Skin of body (tissue), 2 donors: ENCODE data around the gene COL4A1. TPM values are rescaled to one million over a fixed set of nuclear protein-coding genes. Genes with fewer than 3 reads are reported as not detected.
A peak's percentile ranks its signal among the peaks of the same experiment; 100 is the strongest.

Experiments
- DNase-seq: peaks from one replicate; lab custom pipeline; 2025; lab: John Stamatoyannopoulos, UW
- total RNA-seq: library from RNA; depleted of rRNA; stranded (reverse); fragments of >200 nt; gene quantifications from one replicate; pipeline ENCODE4 v1.2.3, GENCODE V29; 2014

COL4A1 gene
- total RNA-seq, 1 donor from 2014 or later, result 740 TPM

DNA sequence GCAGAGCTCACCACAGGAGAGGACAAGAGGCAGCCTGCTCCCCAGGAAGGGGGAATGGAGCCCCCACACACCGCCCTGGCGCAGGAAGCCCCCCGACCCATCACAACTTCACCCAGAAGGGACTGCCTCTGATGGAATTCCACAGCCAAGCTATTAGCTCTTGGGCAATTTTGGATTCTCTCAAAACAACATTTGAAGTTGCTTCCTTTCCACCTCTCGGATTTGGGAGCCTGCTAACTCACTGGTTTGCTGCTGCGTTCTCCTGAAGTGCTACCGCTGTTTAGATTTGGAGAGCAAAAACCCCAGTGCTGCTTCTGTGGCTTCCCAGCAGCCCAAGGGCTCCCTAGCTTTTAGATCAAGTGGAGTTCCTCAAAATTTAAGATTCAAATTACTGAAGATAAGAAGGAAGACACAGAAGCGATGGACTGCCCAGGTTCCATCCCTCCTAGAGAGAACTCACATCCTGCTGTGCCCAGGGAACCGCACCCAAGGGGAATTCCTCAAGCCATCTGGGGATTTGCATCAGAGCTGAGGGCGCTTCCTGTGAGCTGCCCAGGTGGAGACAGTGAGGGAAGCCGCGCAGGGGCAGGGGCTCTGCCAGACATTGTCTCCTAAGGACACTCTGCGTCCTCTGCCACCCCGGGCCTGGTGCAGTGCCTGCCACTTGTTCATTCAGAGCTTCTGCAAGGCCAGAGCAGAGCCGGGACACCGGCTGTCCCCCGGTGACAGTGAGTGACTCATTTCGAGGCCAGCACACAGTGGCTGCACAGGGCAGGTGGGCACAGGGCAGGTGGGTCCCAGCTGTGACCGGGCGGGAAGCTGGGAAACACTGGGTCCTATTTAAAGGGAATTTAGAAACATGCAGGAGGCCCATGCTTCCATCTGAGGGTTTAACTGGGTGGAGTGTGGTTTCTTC lies 45.5 kb downstream of the COL4A1 start:
- no peak for DNase-seq

DNA sequence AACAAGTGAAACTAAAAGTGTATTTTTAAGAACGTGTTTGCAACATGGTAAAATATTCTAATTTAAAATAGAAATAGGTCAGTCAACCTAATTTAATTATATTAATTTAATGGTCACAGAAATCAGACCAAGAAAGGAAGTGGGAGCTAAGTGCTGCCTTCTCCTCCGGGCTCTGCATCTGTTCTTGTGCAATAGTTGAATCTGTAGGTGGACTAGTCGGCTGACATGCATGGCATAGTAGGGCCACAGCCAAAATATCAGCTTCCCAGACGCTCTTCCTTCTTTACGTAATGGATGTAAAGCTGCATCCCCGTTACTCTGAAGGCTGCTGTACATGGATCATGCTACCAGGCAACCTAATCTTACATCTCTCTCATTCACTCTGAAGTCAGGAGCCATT lies 47.3 kb downstream of the COL4A1 start:
- no peak for DNase-seq

DNA sequence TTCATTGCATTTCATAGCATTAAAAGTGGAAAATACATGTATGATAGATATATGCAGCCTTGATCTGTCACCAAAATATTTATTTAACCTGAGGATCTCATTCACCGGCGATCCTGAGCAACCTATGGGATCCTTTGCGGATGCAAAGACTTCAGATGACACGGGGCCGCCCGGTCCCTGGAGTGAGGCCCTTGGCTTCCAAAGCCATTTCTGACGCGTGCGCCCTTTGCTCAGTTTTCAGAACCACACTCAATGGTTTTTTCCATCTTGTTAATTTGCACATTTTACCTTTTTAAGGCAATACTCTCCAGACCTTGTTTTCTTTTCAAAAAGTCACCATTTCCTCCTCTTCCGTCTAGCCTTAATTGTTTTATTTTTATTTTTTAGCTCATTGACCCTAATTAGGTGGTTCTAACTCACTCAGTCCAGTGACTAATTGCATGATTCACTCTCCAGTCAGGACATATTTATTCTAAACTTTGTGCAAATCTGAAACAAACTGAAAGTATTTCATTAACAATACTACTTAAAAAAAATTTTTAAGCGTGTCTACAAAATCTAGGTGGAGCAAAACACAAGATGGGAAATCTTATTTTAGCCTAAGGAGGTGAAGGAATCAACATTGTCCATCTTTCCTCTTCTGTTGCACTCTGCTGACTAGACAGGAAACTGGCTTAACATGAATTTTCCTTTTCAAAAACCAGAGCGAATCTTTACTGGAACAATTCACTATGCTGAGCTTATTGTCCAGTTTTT lies 47.9 kb downstream of the COL4A1 start:
- DNase-seq, result no peak

DNA sequence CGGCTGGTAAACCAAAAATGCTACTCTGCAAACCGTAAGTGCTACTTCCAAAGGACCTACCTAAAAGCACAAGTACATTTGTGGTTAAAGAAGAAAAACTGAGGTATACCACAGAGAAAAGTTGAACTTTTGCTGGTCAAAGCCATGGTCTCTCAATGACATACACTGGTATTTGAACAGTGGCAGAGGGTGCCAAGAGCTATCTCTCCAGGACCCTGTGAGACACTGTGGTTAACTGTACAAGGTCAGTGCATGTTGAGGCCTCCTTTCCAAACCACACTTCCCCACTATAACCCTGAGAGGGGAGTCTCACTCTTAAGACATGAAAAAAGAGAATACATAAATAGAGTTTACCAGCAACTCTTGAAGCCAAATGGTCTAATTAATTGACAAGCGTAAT lies 49.5 kb downstream of the COL4A1 start:
- DNase-seq, result no peak

DNA sequence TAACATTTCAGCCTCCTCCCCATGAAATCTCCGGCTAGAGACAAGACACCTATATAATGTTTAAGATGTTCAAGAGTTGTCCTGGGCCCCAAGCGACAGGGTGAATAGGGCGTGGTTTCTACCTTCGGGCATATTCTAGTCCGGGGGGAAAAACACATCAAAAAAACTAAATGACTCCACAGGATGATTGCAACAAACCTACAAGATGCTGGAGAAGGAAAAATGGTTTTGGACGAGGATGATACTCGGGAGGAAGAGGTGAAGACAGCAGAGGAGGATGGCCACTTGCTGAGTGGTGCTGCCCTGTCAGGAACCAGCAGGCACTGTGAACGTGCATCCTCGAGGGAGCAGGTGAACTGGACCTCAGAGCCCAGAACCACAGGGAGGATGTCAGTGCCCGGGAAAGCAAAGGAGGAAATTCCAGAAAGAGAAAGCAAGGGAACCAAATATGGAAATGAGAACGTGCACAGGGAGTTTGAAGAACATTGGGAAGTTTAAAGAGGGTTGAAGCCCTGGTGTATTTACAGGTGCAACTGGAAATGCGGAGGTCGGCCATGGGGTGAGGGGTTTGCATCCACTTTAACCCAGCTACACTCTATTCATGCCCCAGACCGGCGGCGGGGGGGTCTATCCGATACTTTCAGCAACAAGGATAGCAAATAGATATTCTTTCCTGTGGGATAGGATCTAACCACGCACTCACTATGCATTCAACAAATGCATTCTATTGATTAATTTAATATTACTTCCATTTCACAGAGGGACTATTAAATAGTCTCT lies 50.6 kb downstream of the COL4A1 start:
- DNase-seq, result no peak

DNA sequence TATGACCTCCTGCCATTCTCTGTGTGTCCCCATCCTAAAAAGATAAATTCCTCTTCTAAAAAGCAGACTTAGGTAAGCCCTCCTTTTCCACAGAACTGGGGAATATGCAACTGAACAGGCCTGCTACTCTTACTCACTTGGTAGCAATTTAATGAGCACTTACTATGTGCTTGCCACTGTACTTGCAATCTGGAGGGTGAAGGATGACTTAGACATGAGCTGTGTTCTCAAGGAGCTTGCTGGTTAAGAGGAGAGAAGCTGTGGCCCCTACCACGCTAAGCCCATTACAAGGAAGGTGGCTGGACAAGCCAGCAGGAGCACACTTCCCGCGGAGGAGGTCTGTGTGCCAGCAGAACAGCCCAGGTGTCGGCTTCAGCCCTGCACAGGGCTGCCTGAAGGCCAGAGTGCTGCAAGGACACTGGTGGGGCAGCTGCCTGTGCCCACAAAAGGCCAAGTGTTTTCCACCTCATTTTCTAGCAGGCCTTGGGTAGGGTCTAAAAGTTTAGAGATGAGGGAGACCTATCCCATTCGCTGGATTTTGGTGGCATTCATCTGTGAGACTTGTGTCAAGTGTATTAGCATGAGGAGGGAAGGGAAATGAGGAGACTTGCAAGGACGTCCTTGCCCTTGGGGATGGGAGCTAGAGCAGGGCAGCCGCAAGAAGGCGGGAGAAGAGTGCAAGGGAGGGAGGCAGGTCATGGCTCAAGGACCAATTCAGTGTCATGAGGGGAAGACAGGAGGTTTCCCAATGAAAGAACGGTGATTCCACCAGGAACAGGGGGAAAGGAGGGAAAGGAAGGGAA lies 52.0 kb downstream of the COL4A1 start:
- no peak for DNase-seq

DNA sequence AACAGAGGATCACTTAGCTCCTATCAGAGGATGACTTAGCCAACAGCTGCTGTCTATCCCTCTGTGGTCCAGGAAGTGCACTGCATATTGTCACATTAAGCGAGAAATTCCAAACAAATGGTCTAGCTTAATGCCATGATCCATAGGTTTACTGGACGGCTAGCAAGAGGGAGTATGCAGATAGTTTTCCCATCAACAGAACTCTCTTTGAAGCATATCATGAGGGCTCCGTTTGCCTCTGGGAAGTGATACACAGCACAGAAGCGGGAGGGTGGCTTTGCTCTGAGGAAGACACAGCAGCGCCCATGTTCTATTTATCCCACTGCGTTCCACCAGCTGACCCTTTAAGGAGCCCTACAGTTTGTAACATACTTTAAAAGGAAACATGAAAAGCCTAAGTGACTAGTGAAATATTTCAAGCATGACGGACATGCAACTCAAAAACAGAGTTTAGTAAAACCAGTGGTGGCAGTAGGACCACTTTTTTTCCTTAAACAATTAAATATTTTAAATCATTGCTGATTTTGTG lies 52.7 kb downstream of the COL4A1 start:
- no peak for DNase-seq

DNA sequence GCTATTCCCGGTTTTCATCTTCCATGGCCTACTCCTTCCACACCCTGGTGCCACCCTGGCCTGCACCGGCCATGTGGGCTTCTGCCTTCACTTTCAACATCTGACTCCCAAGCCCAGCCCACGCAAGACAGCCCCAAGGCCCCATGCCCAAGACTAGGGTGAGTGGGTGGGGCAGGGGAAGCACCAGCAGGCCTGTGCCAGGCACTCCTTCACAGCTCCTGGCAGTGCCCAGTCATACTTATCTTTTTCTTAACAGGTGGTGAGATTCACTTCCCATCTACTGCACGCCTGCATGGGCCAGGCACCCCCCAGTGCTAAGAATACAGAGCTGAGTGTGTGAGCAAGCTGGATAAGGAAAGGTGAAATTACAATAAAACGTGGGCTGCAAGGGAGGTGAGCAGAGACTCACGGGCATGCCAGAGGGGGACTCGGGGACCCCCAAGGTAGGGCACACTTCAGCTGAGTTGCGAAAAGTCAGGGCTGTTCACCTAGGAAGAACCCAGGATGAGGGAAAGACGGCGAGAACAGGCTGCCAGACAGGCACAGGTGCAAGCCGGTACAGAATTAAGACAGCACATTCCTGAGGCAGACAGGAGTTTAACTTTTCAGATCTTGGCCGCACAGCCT lies 55.7 kb downstream of the COL4A1 start:
- no peak for DNase-seq

DNA sequence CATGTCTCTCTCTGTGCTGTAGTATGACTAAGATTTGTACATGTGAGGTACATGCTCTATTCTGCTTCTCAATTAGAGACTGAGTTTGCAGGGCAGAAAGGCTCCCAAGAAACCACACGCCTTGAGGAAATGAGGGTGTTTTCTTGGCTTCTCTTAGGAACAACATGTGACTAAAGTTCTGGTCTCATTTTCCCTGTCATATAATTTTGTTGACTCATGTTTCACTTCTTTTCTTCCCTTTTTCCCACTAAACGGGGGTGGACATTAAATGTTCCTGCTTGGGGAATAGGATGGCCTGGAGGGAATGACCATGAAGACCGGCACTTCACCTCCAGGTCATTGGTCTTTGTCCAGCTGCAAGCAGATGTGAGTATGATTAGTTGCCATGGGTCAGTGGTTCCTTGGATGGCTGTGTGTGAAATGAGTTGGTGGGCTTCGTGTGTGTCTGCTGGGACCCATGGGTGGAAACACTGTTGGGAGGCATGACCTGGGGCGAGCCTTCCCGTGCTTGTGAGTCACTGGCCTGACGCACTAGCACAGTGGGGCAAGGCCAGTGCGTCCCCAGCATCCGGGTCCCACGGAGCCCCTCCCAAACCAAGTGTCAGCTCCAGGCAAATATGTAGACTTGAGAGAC lies 56.6 kb downstream of the COL4A1 start:
- peak; percentile 69 for DNase-seq

DNA sequence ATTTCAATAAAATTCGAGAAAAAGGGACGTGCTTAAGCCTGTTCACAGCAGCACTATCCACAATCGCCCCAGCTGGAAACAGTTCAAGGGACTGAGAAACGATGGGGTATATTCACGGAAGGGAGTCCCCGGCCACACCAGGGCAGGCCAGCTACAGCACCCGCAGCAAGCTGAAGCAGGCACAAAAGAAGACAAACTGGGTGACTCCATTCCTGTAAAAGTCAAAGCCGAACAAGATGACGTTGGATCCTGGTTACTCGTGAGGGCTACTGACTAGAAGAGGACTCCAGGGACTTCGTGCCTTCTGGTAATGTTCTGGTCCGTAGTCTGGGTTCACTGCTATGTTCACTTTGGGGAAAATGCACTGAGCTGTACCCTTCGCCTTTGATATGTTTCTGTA lies 57.6 kb downstream of the COL4A1 start:
- no peak for DNase-seq

DNA sequence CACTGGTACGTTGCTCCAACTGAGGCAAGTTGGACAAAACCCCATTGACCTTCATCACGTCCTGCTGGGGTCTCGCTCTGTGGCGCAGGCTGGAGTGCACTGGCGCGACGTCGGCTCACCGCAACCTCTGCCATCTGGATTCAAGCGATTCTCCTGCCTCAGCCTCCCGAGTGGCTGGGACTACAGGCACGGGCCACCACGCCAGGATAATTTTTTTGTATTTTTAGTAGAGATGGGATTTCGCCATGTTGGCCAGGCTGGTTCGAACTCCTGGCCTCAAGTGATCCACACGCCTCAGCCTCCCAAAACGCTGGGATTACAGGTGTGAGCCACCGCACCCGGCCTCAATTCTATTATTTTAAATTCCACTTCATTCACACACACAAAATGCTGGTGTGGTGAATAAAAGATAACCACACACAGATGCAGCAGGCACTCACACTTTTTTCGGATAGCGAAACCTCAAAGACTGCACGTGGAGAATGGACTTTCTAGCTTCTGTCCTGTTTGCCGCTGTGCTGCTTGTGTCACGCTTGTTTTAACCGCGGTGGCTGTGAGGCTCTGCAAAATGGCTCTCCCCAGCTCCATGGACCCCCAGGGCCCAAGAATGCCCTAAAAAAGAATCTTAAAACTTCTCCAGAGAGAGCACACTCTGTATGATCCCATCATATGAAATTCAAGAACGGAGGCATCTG lies 58.4 kb downstream of the COL4A1 start:
- DNase-seq, result no peak

DNA sequence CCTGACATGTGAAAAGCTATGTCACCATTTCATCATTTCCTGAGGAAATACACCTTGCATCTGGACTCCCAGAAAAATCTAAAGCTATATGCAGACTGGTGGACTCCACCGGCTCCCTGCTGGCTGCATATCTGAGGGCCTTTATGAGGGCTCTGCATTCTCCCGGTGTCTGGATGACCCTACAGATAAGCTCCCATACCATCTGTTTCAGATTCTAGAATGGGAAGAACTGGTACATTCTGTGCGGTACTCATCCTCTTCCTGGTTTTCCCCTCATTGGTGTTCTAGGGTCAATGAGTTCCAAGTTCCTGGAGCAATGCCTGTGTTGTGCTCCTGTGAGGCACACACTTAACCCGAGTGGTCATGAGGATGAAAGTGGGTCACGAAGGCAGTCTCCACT lies 60.4 kb downstream of the COL4A1 start:
- no peak for DNase-seq

DNA sequence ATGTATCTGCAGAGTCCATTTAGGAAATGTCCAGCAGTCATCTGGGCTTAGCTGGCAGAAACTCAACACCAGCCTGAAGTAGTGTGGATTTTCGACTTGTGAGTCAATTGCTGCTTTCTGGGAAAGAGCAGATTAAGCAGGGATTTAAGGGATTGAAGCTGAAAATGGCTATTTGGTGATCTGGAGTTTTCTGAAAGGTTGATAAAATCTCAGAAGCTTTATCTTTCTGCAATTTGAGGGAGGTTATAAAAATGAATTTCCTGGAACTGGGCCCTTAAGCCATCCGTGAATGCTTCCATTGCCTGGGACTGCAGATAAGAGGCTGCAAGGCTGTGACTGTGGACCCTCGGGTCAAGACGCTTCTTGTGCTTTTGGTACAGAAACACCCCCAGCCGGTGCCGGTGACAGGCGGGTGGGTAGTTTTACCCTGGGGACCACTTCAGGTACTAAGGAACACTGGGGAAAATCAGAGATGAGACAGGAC lies 61.5 kb downstream of the COL4A1 start:
- no peak for DNase-seq

DNA sequence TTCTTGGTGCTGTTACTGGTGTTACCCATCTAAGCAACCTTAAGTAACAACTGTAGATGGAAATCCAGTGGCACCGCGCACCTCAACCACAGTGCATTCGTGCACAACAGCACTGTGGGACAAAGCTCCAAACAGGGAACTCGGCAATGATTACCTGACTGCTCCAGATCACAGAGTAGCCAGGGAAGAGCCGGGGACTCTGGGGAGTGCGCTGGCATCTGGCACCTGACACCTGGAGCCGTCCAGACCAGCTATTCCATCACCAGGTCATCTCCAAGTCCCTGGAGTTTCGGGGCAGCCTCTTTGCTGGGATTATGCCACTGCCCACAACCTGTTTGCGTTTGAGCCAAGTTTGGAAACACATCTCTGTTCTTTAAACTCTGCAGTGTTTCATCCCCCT lies 62.0 kb downstream of the COL4A1 start:
- no peak for DNase-seq

DNA sequence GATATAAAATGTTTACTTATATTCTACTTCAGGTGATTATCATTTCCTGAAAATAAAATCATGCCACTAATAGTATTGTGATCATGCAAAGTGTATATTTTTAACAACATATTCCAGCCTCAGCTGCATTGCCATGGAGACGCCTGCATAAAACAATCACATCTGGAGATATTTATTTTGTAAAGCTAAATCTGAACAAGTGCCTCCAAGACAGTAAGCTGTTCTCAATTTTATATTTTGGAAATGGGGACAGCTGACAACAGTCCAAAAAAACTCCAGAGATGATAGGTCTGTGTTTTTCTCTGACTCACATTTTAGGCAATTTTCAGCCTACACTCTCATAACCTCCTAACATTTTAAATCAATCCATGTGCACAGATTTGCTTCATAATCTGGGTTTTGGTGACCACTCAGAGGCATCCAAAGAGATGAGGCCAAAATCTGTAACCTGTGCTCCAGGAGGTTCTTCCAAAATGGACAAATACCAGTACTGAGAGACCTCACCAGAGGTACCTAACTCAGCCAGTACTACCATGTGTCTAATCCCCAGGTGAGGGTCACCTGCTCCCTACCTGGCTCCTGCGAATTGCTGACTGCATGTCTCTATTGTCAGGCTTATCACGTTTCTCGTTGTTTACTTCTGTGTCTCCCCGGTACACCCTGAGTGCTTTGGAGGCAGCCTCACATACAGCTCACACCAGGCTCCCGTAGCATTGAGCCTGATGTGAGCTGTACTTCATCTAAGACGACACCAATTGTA lies 62.7 kb downstream of the COL4A1 start:
- DNase-seq, result peak; percentile 98

DNA sequence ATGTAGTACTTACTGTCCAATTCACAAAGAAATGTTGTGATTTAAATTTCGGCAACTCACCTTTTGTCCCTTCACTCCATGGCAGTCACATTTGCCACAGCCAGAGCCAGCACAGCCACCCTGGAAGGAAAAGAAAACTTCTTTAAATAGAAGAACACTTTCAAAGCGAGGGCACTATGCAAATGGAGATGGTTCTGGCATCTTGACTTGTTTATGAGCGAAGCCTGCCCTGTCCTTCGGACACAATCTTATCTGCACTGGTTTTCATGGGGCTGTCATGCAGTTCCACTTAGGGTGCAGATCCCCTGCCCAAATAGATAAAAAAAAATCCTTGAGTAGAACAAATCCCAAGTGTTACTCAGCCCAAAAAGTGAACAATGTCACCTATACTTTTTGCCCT lies 64.3 kb downstream of the COL4A1 start:
- DNase-seq, result no peak

DNA sequence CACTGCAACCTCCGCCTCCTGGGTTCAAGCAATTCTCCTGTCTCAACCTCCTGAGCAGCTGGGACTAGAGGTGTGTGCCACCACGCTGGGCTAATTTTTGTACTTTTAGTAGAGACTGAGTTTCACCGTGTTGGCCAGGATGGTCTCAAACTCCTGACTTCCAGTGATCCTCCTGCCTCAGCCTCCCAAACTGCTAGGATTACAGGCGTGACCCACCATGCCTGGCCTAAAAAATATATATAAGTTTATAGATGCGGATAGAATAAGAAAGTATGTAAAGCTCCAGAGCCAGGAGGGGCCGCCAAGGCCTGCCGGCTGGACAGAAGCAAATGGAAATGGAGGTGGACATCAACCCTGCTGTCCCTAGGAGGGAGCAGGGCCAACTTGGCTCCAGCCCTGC lies 66.0 kb downstream of the COL4A1 start:
- DNase-seq, result no peak

DNA sequence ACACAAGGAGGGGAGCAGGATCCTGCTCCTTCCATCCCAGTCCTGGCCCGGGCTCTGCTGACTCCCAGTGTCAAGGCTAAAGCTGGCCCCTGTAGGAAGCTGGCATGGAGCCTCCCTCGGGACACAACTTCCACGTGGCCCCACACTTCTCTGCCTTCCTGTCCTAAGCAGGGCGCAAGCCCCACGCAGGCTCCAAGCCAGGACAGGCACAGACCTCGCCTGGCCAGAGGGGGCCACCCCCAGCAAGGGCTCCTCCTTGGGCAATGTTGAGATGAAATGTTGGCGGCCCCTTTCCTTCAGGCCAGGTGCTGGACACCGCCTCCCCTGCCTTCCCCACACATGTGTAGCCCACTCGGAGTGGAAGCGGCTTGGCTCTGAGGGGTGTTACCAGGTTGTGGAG lies 66.6 kb downstream of the COL4A1 start:
- no peak for DNase-seq
